HEK293 (cell line): Measurements from ENCODE around the gene RPS15.
A peak's percentile ranks its signal among the peaks of the same experiment; 100 is the strongest.

Source experiments
- BCL11B ChIP-seq: fragments of 450-650 bp; formaldehyde crosslinking; IDR thresholded peaks from 2 replicates; pipeline ENCODE4 v1.5.1; 2016; ENCODE audit warnings: low read depth, missing biosample characterization, missing genetic modification characterization
- KLF9 ChIP-seq: fragments of 450-650 bp; formaldehyde crosslinking; IDR thresholded peaks from 2 replicates; pipeline ENCODE4 v1.5.1; 2016; ENCODE audit warnings: missing biosample characterization, missing genetic modification characterization, low read depth
- ZBTB1 ChIP-seq: fragments of 450-650 bp; formaldehyde crosslinking; IDR thresholded peaks from 2 replicates; pipeline ENCODE4 v1.5.1; 2016; ENCODE audit warnings: missing biosample characterization, missing genetic modification characterization
- ZNF560 ChIP-seq: fragments of 450-650 bp; formaldehyde crosslinking; IDR thresholded peaks from 2 replicates; pipeline ENCODE4 v1.5.1; 2017; ENCODE audit warnings: missing biosample characterization, missing genetic modification characterization, borderline replicate concordance
- ZNF776 ChIP-seq: fragments of 450-650 bp; formaldehyde crosslinking; IDR thresholded peaks from 2 replicates; pipeline ENCODE4 v1.5.0; 2017; ENCODE audit warnings: missing biosample characterization, missing genetic modification characterization, borderline replicate concordance
- ZSCAN16 ChIP-seq: fragments of 450-650 bp; formaldehyde crosslinking; IDR thresholded peaks from 2 replicates; pipeline ENCODE4 v1.5.1; 2016; ENCODE audit warnings: missing biosample characterization, missing genetic modification characterization
- TF ChIP-seq, protein P1 (sequence below): fragments of 450-650 bp; formaldehyde crosslinking; IDR thresholded peaks from 2 replicates; pipeline ENCODE4 v1.5.1; 2016; ENCODE audit warnings: missing biosample characterization, missing genetic modification characterization
- TF ChIP-seq, protein P2 (sequence below): fragments of 450-650 bp; formaldehyde crosslinking; IDR thresholded peaks from 2 replicates; pipeline ENCODE4 v1.5.1; 2016; ENCODE audit warnings: missing biosample characterization, missing genetic modification characterization

DNA sequence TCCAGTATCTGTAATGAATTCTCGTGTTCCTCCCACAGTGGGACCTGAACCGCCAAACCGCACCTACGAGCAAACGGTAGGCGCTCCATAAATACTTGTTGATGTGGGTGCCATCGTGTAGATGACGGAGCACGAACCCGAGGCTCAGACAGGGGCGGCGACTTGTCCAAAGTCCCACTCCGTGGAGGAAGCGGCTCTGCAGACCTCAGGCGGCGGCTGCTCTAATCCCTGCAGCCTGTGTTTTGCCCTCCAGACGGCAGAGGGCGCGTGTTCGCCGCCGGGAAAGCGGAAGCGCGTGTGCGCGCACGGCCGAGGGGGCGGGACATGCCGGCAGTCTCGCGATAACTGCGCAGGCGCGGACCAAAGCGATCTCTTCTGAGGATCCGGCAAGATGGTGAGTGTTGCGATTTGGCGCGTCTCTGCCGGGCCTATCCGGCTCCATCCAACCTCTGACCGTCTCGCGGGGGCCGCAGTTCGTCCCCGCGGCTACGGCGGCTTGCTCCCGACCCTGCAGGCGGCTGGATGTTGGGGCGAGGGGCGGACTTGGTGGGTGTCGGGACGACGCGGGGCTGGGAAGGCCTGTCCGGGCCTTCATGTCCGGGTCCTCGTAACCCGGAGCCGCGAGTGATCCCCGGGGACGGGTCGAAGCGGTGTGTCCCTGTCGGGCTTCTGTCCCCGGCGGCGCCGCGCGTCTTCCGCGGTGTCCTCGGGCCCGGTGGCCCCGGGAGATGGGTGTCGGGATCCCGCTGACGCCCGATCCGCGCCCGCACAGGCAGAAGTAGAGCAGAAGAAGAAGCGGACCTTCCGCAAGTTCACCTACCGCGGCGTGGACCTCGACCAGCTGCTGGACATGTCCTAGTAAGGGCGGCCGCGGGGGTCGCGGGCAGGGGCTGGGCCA, at the start of gene RPS15:
- TF ChIP-seq ZNF776 (tag by site-specific recombination) (no peak), ZSCAN16 (tag by site-specific recombination) (0 out of 2 replicates have a peak, but pooled peaks have one; percentile 47), KLF9 (tag by site-specific recombination) (peak; percentile 90), ZNF560 (tag by site-specific recombination) (no peak), BCL11B (peak; percentile 46; the same call in 1 of the 2 replicates), ZBTB1 (tag by site-specific recombination) (no peak)
- TF ChIP-seq, protein P1, sequence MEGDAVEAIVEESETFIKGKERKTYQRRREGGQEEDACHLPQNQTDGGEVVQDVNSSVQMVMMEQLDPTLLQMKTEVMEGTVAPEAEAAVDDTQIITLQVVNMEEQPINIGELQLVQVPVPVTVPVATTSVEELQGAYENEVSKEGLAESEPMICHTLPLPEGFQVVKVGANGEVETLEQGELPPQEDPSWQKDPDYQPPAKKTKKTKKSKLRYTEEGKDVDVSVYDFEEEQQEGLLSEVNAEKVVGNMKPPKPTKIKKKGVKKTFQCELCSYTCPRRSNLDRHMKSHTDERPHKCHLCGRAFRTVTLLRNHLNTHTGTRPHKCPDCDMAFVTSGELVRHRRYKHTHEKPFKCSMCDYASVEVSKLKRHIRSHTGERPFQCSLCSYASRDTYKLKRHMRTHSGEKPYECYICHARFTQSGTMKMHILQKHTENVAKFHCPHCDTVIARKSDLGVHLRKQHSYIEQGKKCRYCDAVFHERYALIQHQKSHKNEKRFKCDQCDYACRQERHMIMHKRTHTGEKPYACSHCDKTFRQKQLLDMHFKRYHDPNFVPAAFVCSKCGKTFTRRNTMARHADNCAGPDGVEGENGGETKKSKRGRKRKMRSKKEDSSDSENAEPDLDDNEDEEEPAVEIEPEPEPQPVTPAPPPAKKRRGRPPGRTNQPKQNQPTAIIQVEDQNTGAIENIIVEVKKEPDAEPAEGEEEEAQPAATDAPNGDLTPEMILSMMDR = peak; percentile 99
- TF ChIP-seq, protein P2, sequence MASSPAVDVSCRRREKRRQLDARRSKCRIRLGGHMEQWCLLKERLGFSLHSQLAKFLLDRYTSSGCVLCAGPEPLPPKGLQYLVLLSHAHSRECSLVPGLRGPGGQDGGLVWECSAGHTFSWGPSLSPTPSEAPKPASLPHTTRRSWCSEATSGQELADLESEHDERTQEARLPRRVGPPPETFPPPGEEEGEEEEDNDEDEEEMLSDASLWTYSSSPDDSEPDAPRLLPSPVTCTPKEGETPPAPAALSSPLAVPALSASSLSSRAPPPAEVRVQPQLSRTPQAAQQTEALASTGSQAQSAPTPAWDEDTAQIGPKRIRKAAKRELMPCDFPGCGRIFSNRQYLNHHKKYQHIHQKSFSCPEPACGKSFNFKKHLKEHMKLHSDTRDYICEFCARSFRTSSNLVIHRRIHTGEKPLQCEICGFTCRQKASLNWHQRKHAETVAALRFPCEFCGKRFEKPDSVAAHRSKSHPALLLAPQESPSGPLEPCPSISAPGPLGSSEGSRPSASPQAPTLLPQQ (tag by site-specific recombination) = peak; percentile 78
